GM18502 (cell line): ENCODE data around the gene AP3S2.

Source experiments
- ATAC-seq: cut with Tn5 transposase; IDR thresholded peaks from one replicate; pipeline ENCODE4 v1.9.1; 2021; ENCODE audit warnings: mild to moderate bottlenecking; ENCODE audit not compliant: unreplicated experiment, poor library complexity

The AP3S2 gene

DNA sequence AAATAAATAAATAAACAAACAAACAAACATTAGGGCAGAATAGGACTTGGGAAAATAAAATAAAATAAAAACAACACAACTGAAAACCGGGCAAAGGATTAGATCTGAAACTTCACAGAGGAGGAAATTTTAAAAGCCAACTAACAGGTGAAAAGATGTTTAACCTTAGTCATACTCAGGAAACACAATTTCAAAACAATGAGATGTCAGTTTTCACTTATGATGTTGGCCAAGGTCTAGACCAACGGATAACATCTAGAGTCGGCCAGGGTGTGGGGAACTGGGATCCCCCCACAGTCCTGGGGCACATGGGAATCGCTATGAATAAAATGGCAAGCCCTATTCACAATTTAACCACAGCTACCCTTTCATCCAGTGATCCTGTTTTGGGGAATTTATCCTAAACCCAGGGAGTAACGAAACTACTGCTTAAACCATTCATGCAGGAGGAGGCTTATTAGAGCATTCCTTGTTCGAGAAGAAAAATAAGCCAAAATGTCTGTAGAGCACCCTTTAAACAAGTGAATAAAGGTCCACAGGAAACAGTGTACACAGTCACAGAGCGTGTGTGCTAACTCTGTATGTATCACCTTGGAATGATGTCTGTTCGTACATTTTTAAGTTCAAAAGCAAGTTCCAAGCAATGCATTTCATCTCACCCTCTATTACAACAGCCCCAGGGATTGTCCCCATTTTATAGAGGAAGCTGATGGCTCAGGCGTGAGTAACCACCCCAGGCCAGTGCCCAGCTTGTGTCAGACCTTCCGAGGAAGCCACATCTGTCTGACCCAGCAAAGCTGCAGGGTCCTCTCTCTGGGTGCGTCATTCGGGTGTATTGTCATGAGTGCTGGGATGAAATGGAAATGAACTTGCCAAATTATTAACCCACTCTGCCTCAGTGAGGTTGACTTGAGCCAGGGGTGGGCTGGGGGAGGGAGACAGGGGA is 72.9 kb downstream of the AP3S2 start:
- no peak for ATAC-seq

DNA sequence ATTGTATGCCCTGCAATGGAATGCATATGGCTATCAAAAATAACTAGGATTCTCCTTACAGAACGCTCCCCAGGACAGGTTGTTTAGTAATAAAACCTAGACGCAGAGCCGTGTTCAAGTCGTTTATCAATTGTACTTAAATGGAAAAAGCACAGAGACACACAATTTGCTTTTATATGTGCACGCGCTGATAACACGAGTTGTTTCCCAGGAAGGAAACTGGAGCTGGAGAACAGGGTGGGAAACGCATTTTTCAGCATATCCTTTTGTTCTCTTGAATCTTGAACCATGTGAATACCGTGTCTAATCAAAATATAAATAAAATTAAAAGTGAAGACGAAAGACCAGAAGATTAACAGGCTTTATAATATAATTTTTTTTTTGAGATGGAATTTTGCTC is 75.5 kb downstream of the AP3S2 start:
- no peak for ATAC-seq

GRCh38 chr15:89817701-89818280 is 76.0 kb downstream of the AP3S2 start:
- no peak for ATAC-seq

GRCh38 chr15:89815769-89816168 is 78.0 kb downstream of the AP3S2 start:
- ATAC-seq: no peak

GRCh38 chr15:89814112-89814742 is 79.6 kb downstream of the AP3S2 start:
- no peak for ATAC-seq

GRCh38 chr15:89813381-89814111 is 80.2 kb downstream of the AP3S2 start:
- no peak for ATAC-seq

GRCh38 chr15:89812847-89813320 is 80.9 kb downstream of the AP3S2 start:
- no peak for ATAC-seq

GRCh38 chr15:89812011-89812846 is 81.6 kb downstream of the AP3S2 start:
- ATAC-seq: no peak

GRCh38 chr15:89810837-89811236 is 83.0 kb downstream of the AP3S2 start:
- no peak for ATAC-seq

DNA sequence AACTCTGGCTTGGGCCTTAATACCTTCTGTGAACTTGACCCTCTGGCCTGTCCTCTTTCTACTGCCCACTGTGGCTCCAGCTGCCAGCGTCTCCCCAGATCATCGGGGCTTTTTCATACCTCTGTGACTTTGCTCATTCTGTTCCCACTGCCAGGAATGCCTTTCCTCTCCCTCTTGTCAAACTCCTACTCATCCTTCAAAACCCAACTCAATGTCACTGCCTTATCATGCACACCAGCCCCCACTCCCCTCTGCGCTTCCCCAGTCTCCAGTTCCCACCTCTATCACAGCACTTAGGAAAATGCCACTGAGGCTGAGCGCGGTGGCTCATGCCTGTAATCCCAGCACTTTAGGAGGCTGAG is 84.0 kb downstream of the AP3S2 start:
- ATAC-seq: no peak

DNA sequence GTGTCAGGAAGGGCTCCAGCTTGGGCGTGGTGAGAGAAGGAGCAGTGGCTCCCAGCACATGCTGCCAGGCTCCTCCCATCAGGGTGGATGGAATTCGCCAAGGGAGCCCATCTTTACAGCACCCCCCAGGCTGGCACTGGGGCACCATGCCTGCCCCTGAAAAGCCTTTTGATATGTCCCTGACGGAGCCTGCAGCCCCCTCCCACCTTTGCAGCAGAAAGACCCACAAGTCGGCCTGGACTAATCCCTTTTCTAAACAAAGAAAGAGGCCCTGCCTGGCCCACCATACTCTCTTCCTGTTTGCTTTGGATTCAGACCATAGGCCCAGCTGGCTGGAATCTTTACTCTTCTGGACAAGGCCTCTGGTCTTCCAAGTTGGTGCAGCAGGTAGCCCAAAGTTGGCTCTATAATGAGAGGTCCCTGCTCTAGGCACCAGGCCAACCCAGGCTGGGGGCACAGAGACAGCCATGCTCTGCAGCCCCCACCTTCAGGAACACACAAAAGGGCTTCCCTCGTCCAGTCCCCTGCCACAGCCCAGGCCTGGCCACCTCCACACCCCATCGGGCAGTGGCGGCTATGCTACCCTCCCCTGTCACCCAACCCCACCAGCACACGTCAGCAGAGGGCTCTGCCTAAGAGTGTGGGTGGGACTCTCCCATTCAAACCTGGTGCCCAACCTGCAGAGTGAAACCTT is 84.6 kb downstream of the AP3S2 start:
- no peak for ATAC-seq

GRCh38 chr15:89808160-89808870 is 85.5 kb downstream of the AP3S2 start:
- ATAC-seq: no peak

GRCh38 chr15:89807689-89808088 is 86.1 kb downstream of the AP3S2 start:
- ATAC-seq: no peak

DNA sequence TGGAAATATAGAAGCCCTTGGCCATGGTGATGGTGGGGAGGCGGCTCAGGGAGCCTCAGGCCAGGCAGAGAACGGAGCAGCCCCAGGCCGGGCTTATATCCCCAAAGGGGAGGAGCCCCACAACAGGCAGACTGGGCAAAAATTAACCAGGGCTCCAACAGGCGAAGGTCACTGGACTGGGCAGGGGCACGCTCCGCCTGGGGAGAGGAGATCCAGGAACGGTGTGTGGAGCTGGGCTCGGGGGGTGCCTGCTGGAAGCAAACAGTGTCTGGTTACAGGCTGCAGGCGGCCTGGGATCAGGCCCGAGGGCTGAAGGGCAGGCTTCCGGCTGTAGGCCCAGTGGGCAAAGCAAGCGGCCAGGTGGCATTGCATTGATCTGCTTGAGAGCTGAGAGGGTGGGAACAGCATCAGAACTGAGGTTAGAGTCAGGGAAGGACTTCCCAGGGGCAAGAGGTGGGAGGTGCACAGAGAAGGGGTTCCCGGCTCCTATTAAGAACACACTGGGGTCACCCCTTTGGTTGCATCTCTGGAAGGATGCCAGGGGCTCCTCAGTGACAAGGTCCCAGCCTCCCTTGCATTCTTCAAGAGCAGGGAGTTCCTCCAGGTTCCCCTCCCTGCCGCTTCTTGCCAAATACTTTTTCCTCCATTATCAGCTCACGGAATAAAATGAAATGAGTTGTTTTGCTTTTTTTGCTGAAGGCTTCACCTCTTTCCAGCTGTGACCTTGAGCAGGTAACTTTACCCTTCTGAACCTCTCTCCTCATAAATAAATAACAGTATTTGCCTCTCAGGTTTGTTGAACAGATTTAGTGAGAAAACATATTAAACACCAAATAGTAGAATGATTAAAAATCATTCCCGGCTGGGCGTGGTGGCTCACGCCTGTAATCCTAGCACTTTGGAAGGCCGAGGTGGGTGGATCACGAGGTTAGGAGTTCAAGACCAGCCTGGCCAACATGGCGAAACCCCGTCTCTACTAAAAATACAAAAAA is 86.9 kb downstream of the AP3S2 start:
- ATAC-seq: no peak

DNA sequence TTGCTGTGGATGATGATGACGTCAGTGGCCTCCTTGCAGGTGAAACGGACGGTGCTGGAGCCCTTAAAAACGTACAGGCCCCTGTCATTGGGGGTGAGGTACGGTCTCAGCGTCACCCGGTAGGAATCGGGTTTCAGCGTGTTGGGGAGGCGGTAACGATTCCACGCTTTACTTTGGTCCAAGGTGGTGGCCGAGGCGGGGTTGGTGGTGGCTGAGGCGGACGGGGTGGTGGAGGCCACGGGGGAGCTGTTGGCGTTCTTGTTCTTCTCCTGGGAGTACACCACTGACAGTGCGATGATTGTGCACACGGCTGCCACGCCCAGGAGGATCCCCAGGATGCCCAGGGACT is 87.6 kb downstream of the AP3S2 start:
- ATAC-seq: no peak

- no peak for ATAC-seq
Observed at GRCh38 chr15:89805241-89806209, 88.3 kb downstream of the AP3S2 start.
